Heart right ventricle (tissue), 16 donors: Measurements from ENCODE around the gene RASGEF1C. TPM values are rescaled to one million over a fixed set of nuclear protein-coding genes. Genes with fewer than 3 reads are reported as not detected.
A peak's percentile ranks its signal among the peaks of the same experiment; 100 is the strongest.

Experiments
- ATAC-seq, 8 donors: fragments of 200-7000 bp; cut with Tn5 transposase; one replicate each; pipeline ENCODE4 v1.9.1; 2020; ENCODE audit warnings: mild to moderate bottlenecking in 8 of 8, moderate library complexity in 8 of 8, moderate number of reproducible peaks in 1 of 8
- DNase-seq, 2 donors: peaks; one replicate each; pipeline ENCODE4 v3.0.0-alpha.2; 2020
- H3K27ac ChIP-seq, 10 donors: fragments of 200-600 bp; sonication (generic) in 2 of 10; one replicate each; pipeline versions ENCODE4 v1.5.0 to v1.8.0; 2020 to 2022; ENCODE audit warnings: mild to moderate bottlenecking in 3 of 10
- H3K27me3 ChIP-seq, 7 donors: fragments of 200-600 bp; one replicate each; pipeline ENCODE4 v1.8.0; 2021 to 2022; ENCODE audit warnings: mild to moderate bottlenecking in 2 of 7
- H3K36me3 ChIP-seq, 9 donors: fragments of 200-600 bp; sonication (generic) in 1 of 9; one replicate each; pipeline versions ENCODE4 v1.5.0 to v1.8.0; 2020 to 2022; ENCODE audit warnings: mild to moderate bottlenecking in 2 of 9
- H3K4me1 ChIP-seq, 9 donors: fragments of 200-600 bp; sonication (generic) in 1 of 9; one replicate each; pipeline versions ENCODE4 v1.5.0 to v1.8.0; 2020 to 2022; ENCODE audit warnings: mild to moderate bottlenecking in 4 of 9
- H3K4me3 ChIP-seq, 10 donors: fragments of 200-600 bp; sonication (generic) in 2 of 10; one replicate each; pipeline versions ENCODE4 v1.5.0 to v1.8.0; 2020 to 2022; ENCODE audit warnings: mild to moderate bottlenecking in 7 of 10, moderate library complexity in 2 of 10
- H3K9me3 ChIP-seq, 11 donors: fragments of 200-600 bp in 10 of 11; sonication (generic) in 2 of 11; one replicate each; pipeline versions ENCODE4 v1.5.0 to v1.8.0; 2013 to 2022; ENCODE audit warnings: mild to moderate bottlenecking in 2 of 11, control low read depth in 1 of 11, moderate library complexity in 1 of 11
- WGBS, 2 donors: extraction: QIAGEN DNeasy Blood & Tissue Kit; methylation state at CpG; one replicate each; pipeline ENCODE4 v1.1.7; 2013; ENCODE audit warnings: inconsistent platforms in 1 of 2; 5-methylcytosine and 5-hydroxymethylcytosine counted together
- intact Hi-C, 10 donors: fragments of 100-400 bp; cut with DNase I; formaldehyde crosslinking; loops; one replicate each; pipeline versions ENCODE4 v1.11.1 to v1.14.2; 2022
- polyA plus RNA-seq, 2 donors: library from polyadenylated mRNA; stranded (reverse); fragments of 200-250 nt; gene quantifications; one replicate each; pipeline ENCODE4 v1.2.3, GENCODE V29; 2013
- total RNA-seq, 10 donors: library from RNA; stranded (reverse); fragmentation: NEBNext Ultra II Directional in 3 of 10; extraction: Animal tissue kit (Norgen Biotek cat#: 25700) in 3 of 10; gene quantifications; one replicate each; pipeline versions ENCODE4 v1.2.1 to v1.2.4, GENCODE V29; 2021 to 2023
- TF ChIP-seq, protein P1 (sequence below), 9 donors: fragments of 200-600 bp; sonication (generic) in 2 of 9; IDR thresholded peaks; one replicate each; pipeline versions ENCODE4 v1.5.0 to v1.8.0; 2021 to 2022; ENCODE audit warnings: antibody characterized with exemption in 9 of 9, mild to moderate bottlenecking in 5 of 9, moderate library complexity in 1 of 9
- donor health status: Arrhythmogenic right ventricular cardiomyopathy.
- donor health status: ischemic (EF 13 %, LVEDD 7.1; RV severe dilation, severe dysfunction).
- donor health status: healthy with polysubstance abuse.
- donor health status: DM: no; HTN: yes; CAD: no.
- donor health status: DM: no; HTN: no; CAD: no.
- donor health status: ischemic (EF 25% LVEDD 6.9; RV normal size, moderate dysfunction).
- donor health status: ischemic (EF 25% LVEDD 5.7; RV mildly dilated, moderate dysfunction).
- donor health status: healthy.
- donor health status: DM: yes; HTN: yes; CAD: no.
- donor health status: Ischemic cardiomyopathy.
- donor health status: ischemic (EF 35%, LVEDD 5.7; RV mildly dilated, moderate dysfunction).
- donor health status: nonischemic (EF 11% LVEDD 7.7; RV severe dilation, severe dysfunction).
- donor health status: DM: yes; HTN: yes; CAD: no.
- donor health status: PGD.
- donor health status: ischemic (EF 29% LVEDD 5.4; RV normal size, mild dysfunction).
- donor health status: nonischemic (EF 23%, LVEDD 6.1; RV moderate dilation, normal function).

Gene RASGEF1C
- total and polyA plus RNA-seq, 12 donors, result 0.17 to 0.59 (median 0.26) TPM; not detected in 6

DNA sequence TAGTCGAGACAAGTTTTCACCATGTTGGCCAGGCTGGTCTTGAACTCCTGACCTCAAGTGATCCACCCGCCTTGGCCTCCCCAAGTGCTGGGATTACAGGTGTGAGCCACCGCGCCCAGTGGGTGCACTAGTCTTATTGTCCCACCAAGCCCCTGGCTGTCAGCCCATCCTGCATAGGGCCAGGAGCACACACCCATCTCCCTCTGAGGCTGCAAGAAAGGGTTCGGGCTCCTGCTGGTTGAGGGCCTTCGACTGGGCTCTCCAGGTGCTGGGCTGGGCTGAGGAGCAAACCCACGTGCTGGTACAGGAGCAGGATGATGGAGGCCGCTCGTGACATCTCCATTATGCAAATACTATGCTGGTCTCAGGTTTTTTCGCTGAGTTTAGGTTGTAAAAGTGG is 112.4 kb downstream of the RASGEF1C start:
- H3K27ac ChIP-seq, result no peak overlapping the region
- H3K4me1 ChIP-seq, result peaks cover 0 to 8% (median 0%) of the 10 kb centered on the region in 9 donors
- TF ChIP-seq, protein P1, sequence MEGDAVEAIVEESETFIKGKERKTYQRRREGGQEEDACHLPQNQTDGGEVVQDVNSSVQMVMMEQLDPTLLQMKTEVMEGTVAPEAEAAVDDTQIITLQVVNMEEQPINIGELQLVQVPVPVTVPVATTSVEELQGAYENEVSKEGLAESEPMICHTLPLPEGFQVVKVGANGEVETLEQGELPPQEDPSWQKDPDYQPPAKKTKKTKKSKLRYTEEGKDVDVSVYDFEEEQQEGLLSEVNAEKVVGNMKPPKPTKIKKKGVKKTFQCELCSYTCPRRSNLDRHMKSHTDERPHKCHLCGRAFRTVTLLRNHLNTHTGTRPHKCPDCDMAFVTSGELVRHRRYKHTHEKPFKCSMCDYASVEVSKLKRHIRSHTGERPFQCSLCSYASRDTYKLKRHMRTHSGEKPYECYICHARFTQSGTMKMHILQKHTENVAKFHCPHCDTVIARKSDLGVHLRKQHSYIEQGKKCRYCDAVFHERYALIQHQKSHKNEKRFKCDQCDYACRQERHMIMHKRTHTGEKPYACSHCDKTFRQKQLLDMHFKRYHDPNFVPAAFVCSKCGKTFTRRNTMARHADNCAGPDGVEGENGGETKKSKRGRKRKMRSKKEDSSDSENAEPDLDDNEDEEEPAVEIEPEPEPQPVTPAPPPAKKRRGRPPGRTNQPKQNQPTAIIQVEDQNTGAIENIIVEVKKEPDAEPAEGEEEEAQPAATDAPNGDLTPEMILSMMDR (IDR thresholded peaks at IDR 0.05), result no peak
- 88 to 89% methylated on average over 10 of the region's 10 CpGs for WGBS, 2 donors
- no peaks in the 10 kb centered on the region for H3K9me3 ChIP-seq
- peaks cover 0 to 12% (median 5%) of the 10 kb centered on the region in 7 donors for H3K27me3 ChIP-seq
- no peaks in the 10 kb centered on the region for H3K36me3 ChIP-seq
- intact Hi-C loops, result no loop called here
- ATAC-seq (no peak), DNase-seq (no peak)
- no peak overlapping the region for H3K4me3 ChIP-seq

DNA sequence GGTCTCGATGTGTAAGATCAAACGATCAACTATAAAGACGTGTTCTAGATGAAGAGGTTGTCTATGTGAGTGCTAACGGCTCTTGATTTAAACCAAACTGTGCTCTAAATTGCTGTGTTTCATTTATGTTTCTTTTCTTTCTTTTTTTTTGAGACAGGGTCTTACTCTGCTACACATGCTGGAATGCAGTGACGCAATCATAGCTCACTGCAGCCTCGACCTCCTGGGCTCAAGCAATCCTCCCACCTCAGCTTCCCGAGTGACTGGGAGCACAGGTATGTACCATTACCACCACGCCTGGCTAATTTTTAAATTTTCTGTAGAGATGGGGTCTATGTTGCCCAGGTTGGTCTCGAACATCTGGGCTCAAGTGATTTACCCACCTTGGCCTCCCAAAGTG is 113.5 kb downstream of the RASGEF1C start:
- ATAC-seq (no peak), DNase-seq (no peak)
- intact Hi-C loops, result no loop called here
- Histone ChIP-seq H3K27me3 (peaks cover 0 to 4% (median 0%) of the 10 kb centered on the region in 7 donors), H3K4me1 (peaks cover 0 to 19% (median 5%) of the 10 kb centered on the region in 9 donors), H3K36me3 (no peaks in the 10 kb centered on the region), H3K27ac (no peak overlapping the region), H3K9me3 (no peaks in the 10 kb centered on the region), H3K4me3 (no peak overlapping the region)
- 86 to 87% methylated on average over 9 of the region's 9 CpGs for WGBS, 2 donors
- TF ChIP-seq, protein P1 (IDR thresholded peaks at IDR 0.05), result no peak

DNA sequence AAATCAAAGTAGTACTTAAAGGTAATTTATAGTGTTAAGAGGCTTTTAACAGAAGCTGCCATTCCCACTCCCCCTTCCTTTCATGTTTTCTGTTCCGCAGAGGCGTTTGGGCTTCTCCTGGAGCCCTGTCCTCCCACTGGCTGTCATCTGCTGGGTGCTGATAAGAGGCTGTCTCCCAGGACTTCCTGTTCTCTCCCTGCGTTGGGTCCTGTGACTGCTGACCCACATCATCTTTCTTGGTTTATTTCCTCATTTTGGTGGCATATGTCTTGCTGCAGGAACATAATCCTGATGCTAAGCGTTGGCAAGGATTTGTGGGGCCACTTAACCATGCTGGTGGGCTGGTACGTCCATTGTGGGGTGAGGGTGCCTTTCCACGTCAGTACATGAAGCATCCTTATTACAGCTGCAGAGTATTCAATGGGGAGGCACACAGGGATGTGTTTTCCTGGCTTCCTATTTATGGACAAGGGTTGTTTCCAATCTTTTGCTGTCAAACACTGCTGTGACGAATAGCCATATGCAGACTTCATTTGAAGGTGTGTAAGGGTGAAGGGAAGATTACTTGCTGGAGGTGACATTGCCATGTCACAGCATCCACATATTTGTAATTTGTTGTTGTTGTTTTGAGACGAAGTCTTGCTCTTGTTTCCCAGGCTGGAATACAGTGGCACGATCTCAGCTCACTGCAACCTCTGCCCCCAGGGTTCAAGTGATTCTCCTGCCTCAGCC is 115.2 kb downstream of the RASGEF1C start:
- TF ChIP-seq, protein P1 (IDR thresholded peaks at IDR 0.05), result no peak
- H3K9me3 ChIP-seq, result no peaks in the 10 kb centered on the region
- H3K27me3 ChIP-seq, result peaks cover 0 to 4% (median 0%) of the 10 kb centered on the region in 7 donors
- 66 to 71% methylated on average over 9 of the region's 9 CpGs for WGBS, 2 donors
- DNase-seq, result peak in 1 of 2 donors; percentile 33
- peak in 3 of 8 donors; percentile 44 to 47 (median 46) for ATAC-seq
- H3K4me1 ChIP-seq, result peaks cover 0 to 26% (median 6%) of the 10 kb centered on the region in 9 donors
- intact Hi-C loops, result loop anchor here in 2 of 10 donors (5.0 kb wide), 1 partner anchor 107 kb away; no protein-coding TSS in a partner anchor
- no peaks in the 10 kb centered on the region for H3K36me3 ChIP-seq
- peak overlapping the region in 1 of 10 donors; percentile 56 for H3K27ac ChIP-seq
- H3K4me3 ChIP-seq, result no peak overlapping the region

DNA sequence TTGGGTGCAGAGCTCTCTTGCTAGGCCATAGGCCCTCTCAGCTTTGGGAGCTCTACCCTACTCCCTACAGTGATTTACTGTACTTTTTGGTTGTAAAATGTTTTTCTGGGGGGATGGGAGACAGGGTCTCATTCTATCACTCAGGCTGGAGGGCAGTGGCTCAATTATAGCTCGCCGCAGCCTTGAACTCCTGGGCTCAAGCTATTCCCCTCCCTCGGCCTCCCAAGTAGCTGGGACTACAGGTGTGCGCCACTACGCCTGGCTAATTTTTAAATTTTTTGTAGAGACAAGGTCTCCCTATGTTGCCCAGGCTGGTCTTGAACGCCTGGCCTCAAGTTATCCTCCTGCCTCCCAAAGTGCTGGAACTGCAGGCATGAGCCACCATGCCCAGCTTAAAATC is 115.8 kb downstream of the RASGEF1C start:
- peaks cover 0 to 26% (median 6%) of the 10 kb centered on the region in 9 donors for H3K4me1 ChIP-seq
- intact Hi-C loops, result loop anchor here in 2 of 10 donors (5.0 kb wide), 1 partner anchor 106 kb away; no protein-coding TSS in a partner anchor
- 96% methylated on average over 6 of the region's 6 CpGs for WGBS, 2 donors
- H3K4me3 ChIP-seq, result no peak overlapping the region
- H3K36me3 ChIP-seq, result no peaks in the 10 kb centered on the region
- no peaks in the 10 kb centered on the region for H3K9me3 ChIP-seq
- TF ChIP-seq, protein P1 (IDR thresholded peaks at IDR 0.05), result no peak
- peak overlapping the region in 1 of 10 donors; percentile 56 for H3K27ac ChIP-seq
- ATAC-seq (no peak), DNase-seq (no peak)
- H3K27me3 ChIP-seq, result peaks cover 0 to 4% (median 0%) of the 10 kb centered on the region in 7 donors
